CD4-positive, alpha-beta memory T cell (primary cell): ENCODE results near the gene C1orf115. TPM values are rescaled to one million over a fixed set of nuclear protein-coding genes. Genes with fewer than 3 reads are reported as not detected.
A peak's percentile ranks its signal among the peaks of the same experiment; 100 is the strongest.

Source experiments
- CTCF ChIA-PET: fragments of 350-600 bp; sonication (Branson Sonifier 250); formaldehyde crosslinking; loops from one replicate; lab custom pipeline; 2021; ENCODE audit warnings: inconsistent platforms; ENCODE audit not compliant: partially characterized antibody; lab: Charles Lee
- POLR2A ChIA-PET: fragments of 350-600 bp; sonication (Branson Sonifier 250); formaldehyde crosslinking; loops from one replicate; lab custom pipeline; 2021; ENCODE audit not compliant: partially characterized antibody; lab: Charles Lee
- DNase-seq, 5 donors: peaks; one replicate each; pipeline versions ENCODE4 v3.0.0 to v3.0.0-alpha.2; 2020 to 2022; ENCODE audit warnings: mixed read lengths in 1 of 5
- H3K27ac ChIP-seq: one replicate; pipeline ENCODE4 v1.7.0; 2013; ENCODE audit warnings: low read depth, low read length
- H3K27me3 ChIP-seq: 2 replicates; pipeline ENCODE4 v1.7.0; 2013; ENCODE audit warnings: mild to moderate bottlenecking, low read length, moderate library complexity; ENCODE audit not compliant: insufficient read depth
- H3K36me3 ChIP-seq: 2 replicates; pipeline ENCODE4 v1.7.0; 2013; ENCODE audit warnings: mild to moderate bottlenecking, low read length, moderate library complexity; ENCODE audit not compliant: insufficient read depth
- H3K4me1 ChIP-seq: 2 replicates; pipeline ENCODE4 v1.7.0; 2013; ENCODE audit warnings: mild to moderate bottlenecking, low read length, moderate library complexity; ENCODE audit not compliant: insufficient read depth
- H3K4me3 ChIP-seq, 2 donors: one replicate each; pipeline ENCODE4 v1.7.0; 2013; ENCODE audit warnings: low read length in 2 of 2, mild to moderate bottlenecking in 1 of 2
- H3K9me3 ChIP-seq, 2 donors: one replicate each; pipeline ENCODE4 v1.7.0; 2013; ENCODE audit warnings: low read length in 2 of 2, control low read depth in 1 of 2; ENCODE audit not compliant: control insufficient read depth in 1 of 2
- H3K27ac Mint-ChIP-seq, 7 donors: one replicate each; pipeline ENCODE4 v1.8.0; 2020 to 2021; ENCODE audit warnings: mixed read lengths in 7 of 7, mild to moderate bottlenecking in 6 of 7, inconsistent platforms in 3 of 7, moderate library complexity in 3 of 7
- H3K27me3 Mint-ChIP-seq, 2 donors: one replicate each; pipeline ENCODE4 v1.8.0; 2020 to 2021; ENCODE audit warnings: mixed read lengths in 2 of 2
- H3K36me3 Mint-ChIP-seq, 2 donors: one replicate each; pipeline ENCODE4 v1.8.0; 2020 to 2021; ENCODE audit warnings: mixed read lengths in 2 of 2, inconsistent platforms in 1 of 2, mild to moderate bottlenecking in 1 of 2
- H3K4me1 Mint-ChIP-seq, 4 donors: one replicate each; pipeline ENCODE4 v1.8.0; 2020 to 2021; ENCODE audit warnings: mixed read lengths in 4 of 4, mild to moderate bottlenecking in 1 of 4
- H3K4me3 Mint-ChIP-seq, 8 donors: one replicate each; pipeline ENCODE4 v1.8.0; 2020 to 2021; ENCODE audit warnings: mixed read lengths in 8 of 8, mild to moderate bottlenecking in 7 of 8, moderate library complexity in 6 of 8, inconsistent platforms in 3 of 8
- H3K9me3 Mint-ChIP-seq, 8 donors: one replicate each; pipeline ENCODE4 v1.8.0; 2020 to 2021; ENCODE audit warnings: mixed read lengths in 8 of 8, mild to moderate bottlenecking in 5 of 8, inconsistent platforms in 3 of 8, moderate library complexity in 1 of 8
- intact Hi-C: fragments of 100-400 bp; cut with micrococcal nuclease; formaldehyde crosslinking; loops from one replicate; pipeline ENCODE4 v1.15.1; 2023
- polyA plus RNA-seq, 2 donors: library from polyadenylated mRNA; unstranded; fragments of 300-500 nt; fragmentation: Illumina TruSeq; gene quantifications; one replicate each; pipeline ENCODE4 v1.2.3, GENCODE V29; 2021
- total RNA-seq, 2 experiments: library from RNA; stranded (reverse); gene quantifications; one replicate each; pipeline ENCODE4 v1.2.3, GENCODE V29; 2021

C1orf115 gene
- total and polyA plus RNA-seq, 4 experiments from 2014 or later, result 1.5 to 3.6 (median 2.5) TPM

DNA sequence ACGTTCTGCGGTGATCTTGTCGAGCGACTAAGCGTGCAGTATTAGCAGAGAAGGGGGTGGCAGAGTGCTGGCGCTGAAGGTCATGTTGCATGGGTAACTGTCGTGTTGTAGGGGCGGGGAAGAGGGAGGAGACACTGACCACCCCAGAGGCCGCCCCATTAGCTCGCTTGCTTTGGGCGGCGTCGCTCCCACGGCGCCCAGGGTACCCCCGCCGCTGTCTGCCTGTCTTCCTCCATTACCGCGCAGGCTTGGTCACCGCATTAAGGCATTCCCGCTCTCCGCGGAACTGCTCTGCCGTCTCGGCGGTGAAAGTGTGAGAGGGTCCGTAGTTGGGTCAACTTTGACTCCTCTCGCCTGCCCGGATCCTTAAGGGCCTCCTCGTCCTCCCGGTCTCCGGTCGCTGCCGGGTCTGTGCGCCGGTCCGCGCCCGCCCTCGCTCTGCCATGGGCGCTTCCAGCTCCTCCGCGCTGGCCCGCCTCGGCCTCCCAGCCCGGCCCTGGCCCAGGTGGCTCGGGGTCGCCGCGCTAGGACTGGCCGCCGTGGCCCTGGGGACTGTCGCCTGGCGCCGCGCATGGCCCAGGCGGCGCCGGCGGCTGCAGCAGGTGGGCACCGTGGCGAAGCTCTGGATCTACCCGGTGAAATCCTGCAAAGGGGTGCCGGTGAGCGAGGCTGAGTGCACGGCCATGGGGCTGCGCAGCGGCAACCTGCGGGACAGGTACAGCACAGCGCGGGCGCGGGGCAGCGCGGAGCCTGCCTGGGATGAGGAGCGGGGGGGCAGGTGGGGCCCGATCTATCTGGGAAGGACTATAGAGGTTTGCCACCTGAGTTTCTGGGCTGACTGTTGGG, 58.1 kb downstream of the C1orf115 start, which contains the start of gene MTARC2:
MTARC2 (plus strand) TSS at position 234 of the 846 bp plus-strand sequence; CDS start at position 444, 210 bp downstream.
- H3K4me1 ChIP-seq, result no peaks in the 10 kb centered on the region
- Mint-ChIP-seq H3K4me1 (peaks cover 3 to 17% (median 9%) of the 10 kb centered on the region in 4 donors), H3K36me3 (no peaks in the 10 kb centered on the region), H3K27ac (no peak within 1 kb of the TSS), H3K27me3 (peaks cover 43 to 67% of the 10 kb centered on the region in 2 donors), H3K9me3 (peaks cover 0 to 2% (median 0%) of the 10 kb centered on the region in 8 donors), H3K4me3 (peak within 1 kb of the TSS; percentile 18 to 78 (median 59))
- intact Hi-C loops, result no loop called here
- no peak within 1 kb of the TSS for H3K27ac ChIP-seq
- H3K4me3 ChIP-seq, result no peak within 1 kb of the TSS
- H3K9me3 ChIP-seq, result no peaks in the 10 kb centered on the region
- ChIA-PET POLR2A (no interaction called here), CTCF (interaction anchor here (1.2 kb wide), 1 partner anchor 15 kb away, joined by 3 read pairs; no protein-coding TSS in a partner anchor)
- H3K27me3 ChIP-seq, result peaks cover 11% of the 10 kb centered on the region
- no peaks in the 10 kb centered on the region for H3K36me3 ChIP-seq
- no peak for DNase-seq

Other genes starting within 250 kb of the C1orf115 start
- under 1 TPM in 1 of 2 experiments, not detected in 1; 0.06 TPM for gene MARK1, start 162.2 kb upstream of the C1orf115 start, total RNA-seq
- gene MARK1, start 162.2 kb upstream of the C1orf115 start, polyA plus RNA-seq, result not detected
- gene MTARC2, start 58.0 kb downstream of the C1orf115 start, total RNA-seq, result not detected
- gene MTARC2, start 58.0 kb downstream of the C1orf115 start, polyA plus RNA-seq, result under 1 TPM in 1 of 2 donors, not detected in 1; 0.25 TPM
- gene MTARC1, start 96.5 kb downstream of the C1orf115 start, total RNA-seq, result not detected
- gene MTARC1, start 96.5 kb downstream of the C1orf115 start, polyA plus RNA-seq, result not detected
- gene HLX, start 189.1 kb downstream of the C1orf115 start, total RNA-seq, result under 1 TPM; 0.14 to 0.20 TPM
- not detected for gene HLX, start 189.1 kb downstream of the C1orf115 start, polyA plus RNA-seq